GM06990 (cell line): ENCODE data around the gene SBK2.

ENCODE experiments used
- DNase-seq: peaks from one replicate; pipeline ENCODE4 v3.0.0-alpha.2; 2011; ENCODE audit not compliant: insufficient read length; ENCODE audit errors: extremely low read depth
- H3K27me3 ChIP-seq: replicated peaks from 2 replicates; pipeline ENCODE4 v1.6.0; 2011; ENCODE audit warnings: low read length; ENCODE audit not compliant: control insufficient read depth, insufficient read depth
- H3K36me3 ChIP-seq: 2 replicates; pipeline ENCODE4 v1.5.1; 2011; ENCODE audit warnings: low read length; ENCODE audit not compliant: control insufficient read depth, insufficient read depth
- H3K4me3 ChIP-seq: replicated peaks from 2 replicates; pipeline ENCODE4 v1.5.1; 2011; ENCODE audit warnings: low read depth, mild to moderate bottlenecking, control low read depth, low read length
- TF ChIP-seq, protein P1 (sequence below): IDR thresholded peaks from 2 replicates; pipeline ENCODE4 v1.5.1; 2011; ENCODE audit warnings: low read length, control low read depth, mild to moderate bottlenecking, inconsistent platforms; ENCODE audit not compliant: insufficient read depth, poor library complexity, severe bottlenecking

SBK2 gene

DNA sequence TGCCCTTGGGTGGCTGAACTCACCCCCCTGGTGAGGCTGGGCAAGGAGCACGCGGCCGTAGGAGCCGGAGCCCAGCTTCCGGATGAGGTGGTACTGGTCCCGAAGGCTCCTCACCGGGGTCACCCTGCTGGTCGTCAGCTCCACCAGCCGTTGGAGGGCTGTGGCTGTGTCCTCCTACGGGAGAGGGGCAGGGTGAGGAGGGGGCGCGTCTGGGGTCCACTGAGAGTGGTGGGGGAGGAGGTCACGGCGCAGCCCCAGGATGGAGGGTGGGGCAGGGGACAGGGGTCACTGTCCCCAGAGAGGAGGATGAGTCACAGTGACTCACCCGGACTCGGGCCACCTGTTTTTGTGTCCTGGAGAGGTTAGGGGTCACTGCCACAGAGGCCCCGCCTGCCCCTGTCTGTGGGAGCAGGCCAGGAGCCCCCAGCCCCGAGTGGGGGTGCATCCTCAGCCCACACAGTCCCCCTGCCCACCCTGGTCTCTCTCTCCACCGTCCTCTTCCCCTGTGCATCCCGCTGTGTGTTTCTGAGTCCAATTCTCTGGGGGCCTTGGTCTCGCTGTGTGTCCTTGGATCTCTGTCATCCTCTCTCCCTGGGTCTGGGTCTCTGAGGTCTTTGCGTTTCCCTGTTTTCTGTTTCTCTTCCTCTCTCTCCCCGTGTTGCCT is 8.0 kb upstream of the SBK2 start:
- TF ChIP-seq, protein P1, sequence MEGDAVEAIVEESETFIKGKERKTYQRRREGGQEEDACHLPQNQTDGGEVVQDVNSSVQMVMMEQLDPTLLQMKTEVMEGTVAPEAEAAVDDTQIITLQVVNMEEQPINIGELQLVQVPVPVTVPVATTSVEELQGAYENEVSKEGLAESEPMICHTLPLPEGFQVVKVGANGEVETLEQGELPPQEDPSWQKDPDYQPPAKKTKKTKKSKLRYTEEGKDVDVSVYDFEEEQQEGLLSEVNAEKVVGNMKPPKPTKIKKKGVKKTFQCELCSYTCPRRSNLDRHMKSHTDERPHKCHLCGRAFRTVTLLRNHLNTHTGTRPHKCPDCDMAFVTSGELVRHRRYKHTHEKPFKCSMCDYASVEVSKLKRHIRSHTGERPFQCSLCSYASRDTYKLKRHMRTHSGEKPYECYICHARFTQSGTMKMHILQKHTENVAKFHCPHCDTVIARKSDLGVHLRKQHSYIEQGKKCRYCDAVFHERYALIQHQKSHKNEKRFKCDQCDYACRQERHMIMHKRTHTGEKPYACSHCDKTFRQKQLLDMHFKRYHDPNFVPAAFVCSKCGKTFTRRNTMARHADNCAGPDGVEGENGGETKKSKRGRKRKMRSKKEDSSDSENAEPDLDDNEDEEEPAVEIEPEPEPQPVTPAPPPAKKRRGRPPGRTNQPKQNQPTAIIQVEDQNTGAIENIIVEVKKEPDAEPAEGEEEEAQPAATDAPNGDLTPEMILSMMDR: no peak
- H3K36me3 ChIP-seq: no peaks in the 10 kb centered on the region
- no peak for DNase-seq
- peaks cover 2% of the 10 kb centered on the region; the same call in 1 of the 2 replicates for H3K27me3 ChIP-seq
- H3K4me3 ChIP-seq: no peak overlapping the region

DNA sequence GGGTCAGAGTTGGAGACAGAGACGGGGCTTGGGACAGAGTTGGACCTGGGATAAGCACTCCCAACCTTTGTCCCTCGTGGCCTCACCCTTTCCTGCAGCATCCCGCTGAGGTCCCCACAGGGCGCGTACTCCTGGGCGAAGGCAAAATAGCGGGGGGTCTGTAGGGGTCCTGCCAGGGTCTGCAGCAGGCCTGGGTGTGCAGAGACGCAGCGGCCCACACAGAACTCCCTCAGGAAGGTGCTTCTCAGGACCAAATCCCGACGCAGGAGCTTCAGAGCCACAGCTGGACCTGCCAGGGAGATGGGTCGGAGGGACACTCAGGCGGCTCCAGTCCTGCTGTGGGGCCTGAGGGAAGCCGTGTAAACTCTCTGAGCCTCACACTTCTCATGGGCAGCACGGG is 7.1 kb upstream of the SBK2 start:
- Histone ChIP-seq H3K4me3 (no peak overlapping the region), H3K27me3 (peaks cover 2% of the 10 kb centered on the region; the same call in 1 of the 2 replicates), H3K36me3 (no peaks in the 10 kb centered on the region)
- DNase-seq: no peak
- TF ChIP-seq, protein P1: no peak

DNA sequence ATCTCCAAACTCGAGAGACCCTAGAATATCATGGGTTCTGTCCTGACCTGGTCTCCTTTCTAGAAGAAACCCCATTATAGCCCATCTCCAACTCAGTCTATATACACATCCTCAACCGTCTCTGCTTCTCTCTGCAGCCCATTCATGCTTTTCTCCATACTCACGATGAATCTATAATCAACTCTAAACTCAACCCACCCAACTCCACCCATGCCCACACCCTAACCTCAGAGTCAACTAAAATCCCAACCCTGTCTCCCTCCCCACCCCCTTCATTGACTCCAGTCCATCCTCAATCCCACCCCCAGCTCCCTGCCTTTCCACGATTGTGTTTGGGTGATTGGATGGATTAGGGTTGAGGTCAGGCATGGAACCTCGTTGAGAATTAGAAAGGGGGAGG is 6.6 kb upstream of the SBK2 start:
- TF ChIP-seq, protein P1: no peak
- H3K36me3 ChIP-seq: no peaks in the 10 kb centered on the region
- H3K27me3 ChIP-seq: peaks cover 2% of the 10 kb centered on the region; the same call in 1 of the 2 replicates
- no peak overlapping the region for H3K4me3 ChIP-seq
- DNase-seq: no peak

DNA sequence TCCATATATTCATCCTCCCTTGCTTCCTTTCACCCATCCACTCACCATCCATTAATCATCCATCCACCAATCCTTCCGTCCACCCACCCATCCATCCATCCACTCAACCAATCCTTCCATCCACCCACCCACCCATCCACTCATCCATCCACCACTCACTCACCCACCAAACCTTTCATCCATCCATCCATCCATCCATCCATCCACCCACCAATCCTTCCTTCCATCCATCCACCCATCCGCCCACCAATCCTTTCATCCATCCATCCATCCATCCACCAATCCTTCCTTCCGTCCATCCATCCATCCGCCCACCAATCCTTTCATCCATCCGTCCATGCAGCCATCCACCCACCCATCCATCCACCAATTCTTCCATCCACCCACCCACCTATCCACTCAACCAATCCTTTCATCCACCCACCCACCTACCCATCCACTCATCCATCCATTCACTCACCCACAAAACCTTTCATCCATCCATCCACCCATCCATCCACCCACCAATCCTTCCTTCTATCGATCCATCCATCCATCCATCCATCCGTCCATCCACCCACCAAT is 5.4 kb upstream of the SBK2 start:
- Histone ChIP-seq H3K27me3 (peaks cover 2% of the 10 kb centered on the region; the same call in 1 of the 2 replicates), H3K4me3 (no peak overlapping the region), H3K36me3 (no peaks in the 10 kb centered on the region)
- DNase-seq: no peak
- TF ChIP-seq, protein P1: no peak

DNA sequence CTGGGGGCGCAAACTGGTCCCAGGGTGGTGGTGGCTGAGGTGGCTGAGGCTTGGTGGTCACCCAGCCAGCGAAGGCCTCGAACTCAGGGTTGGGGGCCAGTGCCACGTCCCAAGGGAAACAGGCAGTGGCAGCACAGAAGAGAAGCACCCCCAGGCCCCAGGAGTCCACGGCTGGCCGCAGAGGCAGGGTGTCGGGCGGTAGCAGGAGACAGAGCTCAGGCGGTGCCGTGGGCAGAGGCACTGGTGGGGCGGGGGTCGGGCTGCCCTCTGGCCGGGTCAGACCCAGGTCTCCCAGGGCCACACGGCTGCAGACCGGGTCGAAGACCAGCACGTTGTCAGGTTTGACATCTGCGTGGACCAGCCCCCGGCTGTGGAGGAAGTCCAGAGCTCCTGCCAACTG is 4.2 kb upstream of the SBK2 start:
- no peak for DNase-seq
- no peak overlapping the region for H3K4me3 ChIP-seq
- H3K36me3 ChIP-seq: no peaks in the 10 kb centered on the region
- no peaks in the 10 kb centered on the region; the same call in 1 of the 2 replicates for H3K27me3 ChIP-seq
- TF ChIP-seq, protein P1: no peak
